Neural progenitor cell (in vitro differentiated cells): Measurements from ENCODE around the gene DLG2. TPM values are rescaled to one million over a fixed set of nuclear protein-coding genes. Genes with fewer than 3 reads are reported as not detected.

Experiments
- DNase-seq: peaks from one replicate; pipeline ENCODE4 v3.0.0-alpha.2; 2016; ENCODE audit warnings: low spot score
- H2AFZ ChIP-seq: fragments of 200-600 bp; sonication (generic); replicated peaks from 2 replicates; pipeline ENCODE4 v1.6.1; 2016; ENCODE audit warnings: antibody characterized with exemption
- H3F3A ChIP-seq: fragments of 200-600 bp; sonication (generic); 2 replicates; pipeline ENCODE4 v1.6.1; 2016; ENCODE audit warnings: antibody characterized with exemption, low read depth
- H3K27ac ChIP-seq: fragments of 200-600 bp; sonication (generic); 2 replicates; pipeline ENCODE4 v1.5.1; 2016; ENCODE audit warnings: mild to moderate bottlenecking
- H3K27me3 ChIP-seq: fragments of 200-600 bp; sonication (generic); 2 replicates; pipeline ENCODE4 v1.6.1; 2016; ENCODE audit warnings: mild to moderate bottlenecking, moderate library complexity
- H3K36me3 ChIP-seq: fragments of 200-600 bp; sonication (generic); 2 replicates; pipeline ENCODE4 v1.5.1; 2016
- H3K4me1 ChIP-seq: fragments of 200-600 bp; sonication (generic); 2 replicates; pipeline ENCODE4 v1.6.1; 2016; ENCODE audit warnings: mixed run types
- H3K4me2 ChIP-seq: fragments of 200-600 bp; sonication (generic); 2 replicates; pipeline ENCODE4 v1.6.1; 2016
- H3K4me3 ChIP-seq: fragments of 200-600 bp; sonication (generic); 2 replicates; pipeline ENCODE4 v1.5.1; 2016
- H3K79me2 ChIP-seq: fragments of 200-600 bp; sonication (generic); 2 replicates; pipeline ENCODE4 v1.6.1; 2016; ENCODE audit warnings: low read depth
- H3K9ac ChIP-seq: fragments of 200-600 bp; sonication (generic); 2 replicates; pipeline ENCODE4 v1.6.1; 2016
- H3K9me3 ChIP-seq: fragments of 200-600 bp; sonication (generic); 2 replicates; pipeline ENCODE4 v1.5.1; 2016; ENCODE audit warnings: low read depth
- H4K20me1 ChIP-seq: fragments of 200-600 bp; sonication (generic); 2 replicates; pipeline ENCODE4 v1.6.1; 2016; ENCODE audit warnings: low read depth
- H3K27ac Mint-ChIP-seq: 3 replicates; pipeline ENCODE4 v1.8.0; 2021; ENCODE audit warnings: mixed read lengths
- H3K27me3 Mint-ChIP-seq: 2 replicates; pipeline ENCODE4 v1.8.0; 2022; ENCODE audit warnings: low read depth, mild to moderate bottlenecking, inconsistent platforms, moderate library complexity, mixed read lengths; ENCODE audit not compliant: insufficient read depth
- H3K36me3 Mint-ChIP-seq: 3 replicates; pipeline ENCODE4 v1.8.0; 2021; ENCODE audit warnings: mixed read lengths
- H3K4me1 Mint-ChIP-seq: 3 replicates; pipeline ENCODE4 v1.8.0; 2021; ENCODE audit warnings: mixed read lengths
- H3K4me3 Mint-ChIP-seq: 3 replicates; pipeline ENCODE4 v1.8.0; 2021; ENCODE audit warnings: mild to moderate bottlenecking, moderate library complexity, mixed read lengths
- H3K9me3 Mint-ChIP-seq: 3 replicates; pipeline ENCODE4 v1.8.0; 2020; ENCODE audit warnings: mixed read lengths
- CTCF ChIP-seq: fragments of 200-600 bp; sonication (generic); IDR thresholded peaks from 2 replicates; pipeline ENCODE4 v1.5.1; 2017; ENCODE audit warnings: antibody characterized with exemption, mild to moderate bottlenecking
- EZH2 ChIP-seq: fragments of 200-600 bp; sonication (generic); IDR thresholded peaks from 2 replicates; pipeline ENCODE4 v1.6.1; 2017; ENCODE audit warnings: antibody characterized with exemption, mild to moderate bottlenecking, moderate library complexity
- EZH2phosphoT487 ChIP-seq: fragments of 200-600 bp; sonication (generic); IDR thresholded peaks from 2 replicates; pipeline ENCODE4 v1.6.1; 2017; ENCODE audit warnings: antibody characterized with exemption
- total RNA-seq: library from RNA; depleted of rRNA; stranded (reverse); fragments of >200 nt; gene quantifications from 2 replicates; pipeline ENCODE4 v1.2.3, GENCODE V29; 2015; ENCODE audit warnings: low replicate concordance

DLG2 gene
- total RNA-seq, 1 donor from 2014 or later = 7.5 TPM

- Histone ChIP-seq H3K9ac (no peak overlapping the region), H3K27me3 (no peaks in the 10 kb centered on the region), H3K36me3 (no peaks in the 10 kb centered on the region), H2AFZ (no peak overlapping the region), H3K27ac (no peak overlapping the region), H3K4me2 (peak overlapping the region; percentile 39), H4K20me1 (no peaks in the 10 kb centered on the region), H3K9me3 (no peaks in the 10 kb centered on the region), H3F3A (no peaks in the 10 kb centered on the region), H3K4me1 (peaks cover 11% of the 10 kb centered on the region), H3K79me2 (no peaks in the 10 kb centered on the region), H3K4me3 (no peak overlapping the region)
- H3K36me3 Mint-ChIP-seq = no peaks in the 10 kb centered on the region
- H3K27me3 Mint-ChIP-seq = no peaks in the 10 kb centered on the region
- H3K9me3 Mint-ChIP-seq = peaks cover 3% of the 10 kb centered on the region
- H3K4me3 Mint-ChIP-seq = no peak overlapping the region
- H3K27ac Mint-ChIP-seq = no peak overlapping the region
- H3K4me1 Mint-ChIP-seq = peaks cover 7% of the 10 kb centered on the region
- TF ChIP-seq CTCF (no peak), EZH2 (no peak), EZH2phosphoT487 (no peak)
- DNase-seq = peak; percentile 11
Observed at GRCh38 chr11:84590106-84590505, 1037.0 kb downstream of the DLG2 start.

- Histone ChIP-seq H3K79me2 (no peaks in the 10 kb centered on the region), H3K9ac (no peak overlapping the region), H3K4me1 (peaks cover 11% of the 10 kb centered on the region), H2AFZ (no peak overlapping the region), H3K4me3 (no peak overlapping the region), H3K4me2 (no peak overlapping the region), H3K9me3 (no peaks in the 10 kb centered on the region), H4K20me1 (no peaks in the 10 kb centered on the region), H3K27me3 (no peaks in the 10 kb centered on the region), H3K27ac (no peak overlapping the region), H3F3A (no peaks in the 10 kb centered on the region), H3K36me3 (no peaks in the 10 kb centered on the region)
- H3K27me3 Mint-ChIP-seq = no peaks in the 10 kb centered on the region
- DNase-seq = no peak
- no peak overlapping the region for H3K27ac Mint-ChIP-seq
- peaks cover 3% of the 10 kb centered on the region for H3K9me3 Mint-ChIP-seq
- peaks cover 7% of the 10 kb centered on the region for H3K4me1 Mint-ChIP-seq
- H3K4me3 Mint-ChIP-seq = no peak overlapping the region
- no peak for TF ChIP-seq EZH2phosphoT487
- no peaks in the 10 kb centered on the region for H3K36me3 Mint-ChIP-seq
Observed at GRCh38 chr11:84588131-84588829, 1038.9 kb downstream of the DLG2 start.

GRCh38 chr11:84583106-84583505 lies 1044.0 kb downstream of the DLG2 start:
- Histone ChIP-seq H3K36me3 (no peaks in the 10 kb centered on the region), H3K27ac (no peak overlapping the region)
- no peaks in the 10 kb centered on the region for H3K9me3 Mint-ChIP-seq

More at GRCh38 chr11:84583106-84583505, 1044.0 kb downstream of the DLG2 start:
- H3K27me3 Mint-ChIP-seq = peaks cover 2% of the 10 kb centered on the region
- H3K27me3 ChIP-seq = no peaks in the 10 kb centered on the region
- no peak overlapping the region for H3K4me3 ChIP-seq
- no peaks in the 10 kb centered on the region for H3F3A ChIP-seq
- H3K9ac ChIP-seq = no peak overlapping the region
- no peak overlapping the region for H3K4me3 Mint-ChIP-seq
- no peaks in the 10 kb centered on the region for H3K79me2 ChIP-seq
- no peaks in the 10 kb centered on the region for H4K20me1 ChIP-seq
- no peak overlapping the region for H3K4me2 ChIP-seq
- no peak overlapping the region for H3K27ac Mint-ChIP-seq
- H3K4me1 Mint-ChIP-seq = peaks cover 9% of the 10 kb centered on the region
- DNase-seq = no peak
- peaks cover 9% of the 10 kb centered on the region for H3K4me1 ChIP-seq
- no peaks in the 10 kb centered on the region for H3K36me3 Mint-ChIP-seq
- no peaks in the 10 kb centered on the region for H3K9me3 ChIP-seq
- H2AFZ ChIP-seq = no peak overlapping the region
- TF ChIP-seq EZH2phosphoT487 (no peak), CTCF (no peak), EZH2 (no peak)
